ENCODE results near the gene WEE1.
"Not testable (repeated sequence)": the region's sequence is repeated elsewhere in the genome, so short reads cannot be mapped to it uniquely, and the experiment has no call there.

DNA sequence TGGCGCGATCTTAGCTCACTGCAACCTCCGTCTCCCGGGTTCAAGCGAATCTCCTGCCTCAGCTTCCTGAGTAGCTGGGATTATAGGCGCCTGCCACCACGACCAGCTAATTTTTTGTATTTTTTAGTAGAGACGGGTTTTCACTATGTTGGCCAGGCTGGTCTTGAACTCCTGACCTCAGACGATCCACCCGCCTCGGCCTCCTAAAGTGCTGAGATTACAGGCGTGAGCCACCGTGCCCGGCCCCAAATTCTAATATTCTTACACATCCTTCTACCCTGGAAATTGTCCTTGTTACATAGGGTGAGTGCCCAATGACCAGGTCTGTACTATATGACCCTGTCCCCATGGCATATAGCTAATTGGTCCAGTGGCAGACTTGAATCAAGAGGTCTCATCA lies 29.7 kb downstream of the WEE1 start:
- TF ChIP-seq ZNF274 (IDR thresholded peaks at IDR 0.05; ENCODE audit: low read depth, low read length); SUZ12 (IDR thresholded peaks at IDR 0.05; ENCODE audit: extremely low read depth, insufficient read depth, insufficient read length); YY1 (IDR thresholded peaks at IDR 0.05; ENCODE audit: insufficient read depth, insufficient read length): not testable (repeated sequence)
